Measurements from ENCODE around the gene NEDD4L. TPM values are rescaled to one million over a fixed set of nuclear protein-coding genes. Genes with fewer than 3 reads are reported as not detected.

Gene NEDD4L
- total and polyA plus RNA-seq, 3 donors from 2014 or later = 14.3 to 43.1 (median 42.7) TPM

DNA sequence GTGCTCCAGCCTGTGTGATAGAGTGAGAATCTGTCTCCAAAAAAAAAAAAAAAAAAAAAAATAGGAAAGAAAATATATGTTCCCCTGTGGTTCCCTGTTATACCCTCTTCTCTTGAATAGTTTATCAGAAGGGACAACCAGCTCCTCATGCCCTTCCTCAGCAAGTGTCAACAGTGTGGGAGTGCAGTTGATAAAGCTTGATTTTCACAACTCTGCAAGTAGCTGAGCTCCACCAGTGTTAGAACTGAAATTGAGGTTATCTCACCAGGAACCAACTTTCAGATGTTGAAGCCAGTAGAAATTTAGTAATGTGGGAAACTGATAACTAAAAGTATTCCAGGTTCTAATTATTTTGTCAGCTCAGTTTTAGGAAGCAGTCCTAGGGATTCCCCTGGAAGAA lies 25.1 kb downstream of the NEDD4L start:
- Histone ChIP-seq H3K4me1 (peaks cover 7% of the 10 kb centered on the region), H3K27ac (no peak overlapping the region), H3K9me3 (no peaks in the 10 kb centered on the region), H3K4me3 (no peak overlapping the region), H3K36me3 (ENCODE audit: low read depth, missing control alignments) (no peaks in the 10 kb centered on the region), H3K27me3 (no peaks in the 10 kb centered on the region)
- DNase-seq = no peak
- intact Hi-C loops (cut with DNase I; ENCODE audit: low total_unique reads) = no loop called here
- no peak for TF ChIP-seq POLR2A (IDR thresholded peaks at IDR 0.05)
- TF ChIP-seq, protein P1, sequence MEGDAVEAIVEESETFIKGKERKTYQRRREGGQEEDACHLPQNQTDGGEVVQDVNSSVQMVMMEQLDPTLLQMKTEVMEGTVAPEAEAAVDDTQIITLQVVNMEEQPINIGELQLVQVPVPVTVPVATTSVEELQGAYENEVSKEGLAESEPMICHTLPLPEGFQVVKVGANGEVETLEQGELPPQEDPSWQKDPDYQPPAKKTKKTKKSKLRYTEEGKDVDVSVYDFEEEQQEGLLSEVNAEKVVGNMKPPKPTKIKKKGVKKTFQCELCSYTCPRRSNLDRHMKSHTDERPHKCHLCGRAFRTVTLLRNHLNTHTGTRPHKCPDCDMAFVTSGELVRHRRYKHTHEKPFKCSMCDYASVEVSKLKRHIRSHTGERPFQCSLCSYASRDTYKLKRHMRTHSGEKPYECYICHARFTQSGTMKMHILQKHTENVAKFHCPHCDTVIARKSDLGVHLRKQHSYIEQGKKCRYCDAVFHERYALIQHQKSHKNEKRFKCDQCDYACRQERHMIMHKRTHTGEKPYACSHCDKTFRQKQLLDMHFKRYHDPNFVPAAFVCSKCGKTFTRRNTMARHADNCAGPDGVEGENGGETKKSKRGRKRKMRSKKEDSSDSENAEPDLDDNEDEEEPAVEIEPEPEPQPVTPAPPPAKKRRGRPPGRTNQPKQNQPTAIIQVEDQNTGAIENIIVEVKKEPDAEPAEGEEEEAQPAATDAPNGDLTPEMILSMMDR (IDR thresholded peaks at IDR 0.05) = no peak

DNA sequence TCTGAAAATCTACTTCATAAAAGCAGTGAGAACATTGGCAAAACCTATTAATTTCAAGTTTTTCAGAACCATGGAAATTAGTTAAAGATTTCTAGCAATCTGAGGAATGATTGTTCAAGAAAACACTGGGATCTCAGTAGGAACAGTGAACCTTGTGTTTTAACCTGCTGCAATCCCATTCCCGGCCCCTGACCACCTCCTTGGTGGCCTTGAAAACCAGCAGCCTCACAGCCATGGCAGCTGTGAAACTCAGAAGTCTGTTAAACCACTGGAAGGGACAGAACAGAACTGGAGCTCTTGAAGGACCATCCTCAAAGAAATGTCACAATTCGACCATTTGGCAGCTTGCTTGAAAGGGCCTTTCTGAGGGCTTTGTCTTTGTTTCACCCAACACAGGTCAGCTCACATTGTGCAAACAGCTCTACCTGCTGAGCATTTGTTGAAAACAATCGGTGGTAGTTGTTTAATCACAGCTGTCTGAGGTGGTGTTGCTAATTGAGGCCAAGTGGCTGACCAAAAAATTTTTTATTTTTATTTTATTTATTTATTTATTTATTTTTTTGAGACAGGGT lies 25.8 kb downstream of the NEDD4L start:
- DNase-seq = no peak
- Histone ChIP-seq H3K9me3 (no peaks in the 10 kb centered on the region), H3K4me1 (peaks cover 7% of the 10 kb centered on the region), H3K4me3 (no peak overlapping the region), H3K27ac (no peak overlapping the region), H3K36me3 (ENCODE audit: low read depth, missing control alignments) (no peaks in the 10 kb centered on the region), H3K27me3 (no peaks in the 10 kb centered on the region)
- no peak for TF ChIP-seq POLR2A (IDR thresholded peaks at IDR 0.05)
- TF ChIP-seq, protein P1 (IDR thresholded peaks at IDR 0.05) = no peak
- WGBS, 2 donors = 64 to 66% methylated on average over 3 of the region's 3 CpGs
- intact Hi-C loops (cut with DNase I; ENCODE audit: low total_unique reads) = no loop called here

DNA sequence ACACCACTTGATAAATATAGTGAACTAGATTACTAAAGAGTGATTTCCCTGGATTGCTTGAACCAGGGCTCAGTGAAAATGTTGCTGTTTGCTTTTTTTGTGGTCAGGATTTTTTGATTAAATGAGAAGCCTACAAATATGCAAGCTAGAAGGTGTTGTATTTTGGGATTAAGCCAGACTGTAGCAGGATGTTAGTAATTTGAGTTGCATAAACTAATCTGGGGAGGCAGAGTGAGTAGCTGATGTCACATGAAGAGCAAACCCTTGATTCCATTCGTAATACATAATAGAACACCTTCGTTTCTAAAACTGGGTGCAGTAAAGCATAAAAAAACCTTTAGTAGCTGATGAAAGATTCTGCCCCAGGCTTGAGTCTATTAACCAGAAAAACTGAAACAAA lies 32.0 kb downstream of the NEDD4L start:
- 73 to 78% methylated on average over 2 of the region's 2 CpGs for WGBS, 2 donors
- Histone ChIP-seq H3K4me3 (no peak overlapping the region), H3K36me3 (ENCODE audit: low read depth, missing control alignments) (no peaks in the 10 kb centered on the region), H3K27me3 (no peaks in the 10 kb centered on the region), H3K27ac (no peak overlapping the region), H3K4me1 (no peaks in the 10 kb centered on the region), H3K9me3 (no peaks in the 10 kb centered on the region)
- DNase-seq = no peak
- TF ChIP-seq POLR2A (IDR thresholded peaks at IDR 0.05) = no peak
- TF ChIP-seq, protein P1 (IDR thresholded peaks at IDR 0.05) = no peak
- intact Hi-C loops (cut with DNase I; ENCODE audit: low total_unique reads) = no loop called here

DNA sequence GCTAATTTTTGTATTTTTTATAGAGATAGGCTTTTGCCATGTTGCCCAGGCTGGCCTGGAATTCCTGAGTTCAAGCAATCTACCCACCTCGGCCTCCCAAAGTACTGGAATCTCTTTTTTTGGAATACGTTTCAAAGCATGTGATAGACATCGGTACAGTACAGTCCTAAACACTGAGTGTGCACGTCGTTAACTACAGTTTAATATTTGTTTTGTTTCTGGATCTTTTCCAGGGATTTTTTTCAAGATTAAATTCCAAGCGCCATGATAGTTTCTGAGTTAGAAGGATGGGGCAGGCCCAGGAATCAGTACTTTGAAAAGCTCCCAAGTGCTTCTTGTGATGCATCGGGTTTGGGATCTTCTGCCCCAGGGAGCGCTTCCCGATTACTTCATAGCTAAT lies 33.3 kb downstream of the NEDD4L start:
- intact Hi-C loops (cut with DNase I; ENCODE audit: low total_unique reads) = no loop called here
- no peaks in the 10 kb centered on the region for H3K4me1 ChIP-seq
- 65 to 69% methylated on average over 9 of the region's 9 CpGs for WGBS, 2 donors
- no peak for TF ChIP-seq POLR2A (IDR thresholded peaks at IDR 0.05)
- TF ChIP-seq, protein P1 (IDR thresholded peaks at IDR 0.05) = no peak
- no peaks in the 10 kb centered on the region for H3K9me3 ChIP-seq
- no peaks in the 10 kb centered on the region for H3K27me3 ChIP-seq
- no peak for DNase-seq
- H3K27ac ChIP-seq = no peak overlapping the region
- H3K4me3 ChIP-seq = no peak overlapping the region
- H3K36me3 ChIP-seq (ENCODE audit: low read depth, missing control alignments) = no peaks in the 10 kb centered on the region

DNA sequence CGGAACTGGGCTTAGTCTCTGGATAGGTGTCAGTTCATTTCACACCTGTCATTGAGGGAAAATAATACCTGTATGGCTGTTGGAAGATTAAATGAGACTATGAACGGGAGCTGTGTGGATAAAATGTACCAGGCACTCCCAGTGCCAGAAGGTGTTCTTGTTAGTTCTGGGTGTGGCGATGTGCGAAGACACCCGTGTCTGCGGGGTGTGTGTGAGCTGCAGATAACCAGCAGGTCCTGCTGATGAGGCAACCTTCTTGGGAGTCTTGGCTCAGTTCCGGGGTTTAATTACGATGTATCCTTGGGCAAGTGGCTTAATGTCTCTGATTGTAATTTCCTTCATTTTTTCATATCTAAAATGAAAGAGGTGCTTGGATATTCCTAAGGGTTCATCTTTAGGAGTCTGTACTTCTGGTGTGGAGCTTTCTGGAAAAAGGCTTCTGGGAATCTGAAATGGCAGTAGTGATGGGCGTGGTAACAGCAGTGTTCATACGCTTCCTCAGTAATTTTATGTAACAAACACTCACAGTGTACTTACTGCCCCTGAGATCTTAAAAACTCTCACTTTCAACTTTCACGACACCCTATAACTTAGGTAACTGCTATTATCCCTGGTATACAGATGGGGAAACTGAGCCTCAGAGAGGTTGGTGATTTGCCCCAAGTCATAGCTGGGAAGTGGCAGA lies 35.0 kb downstream of the NEDD4L start:
- no peak for DNase-seq
- H3K4me1 ChIP-seq = no peaks in the 10 kb centered on the region
- H3K27ac ChIP-seq = no peak overlapping the region
- WGBS, 2 donors = 85 to 89% methylated on average over 10 to 11 of the region's 11 CpGs
- H3K36me3 ChIP-seq (ENCODE audit: low read depth, missing control alignments) = no peaks in the 10 kb centered on the region
- TF ChIP-seq, protein P1 (IDR thresholded peaks at IDR 0.05) = no peak
- TF ChIP-seq POLR2A (IDR thresholded peaks at IDR 0.05) = no peak
- intact Hi-C loops (cut with DNase I; ENCODE audit: low total_unique reads) = no loop called here
- H3K27me3 ChIP-seq = no peaks in the 10 kb centered on the region
- H3K9me3 ChIP-seq = no peaks in the 10 kb centered on the region
- H3K4me3 ChIP-seq = no peak overlapping the region

Data from testis (tissue), 3 donors.